ENCODE results near the gene ZNF385D. TPM values are rescaled to one million over a fixed set of nuclear protein-coding genes. Genes with fewer than 3 reads are reported as not detected.

ZNF385D gene
- total RNA-seq, 1 donor from 2014 or later = not detected

DNA sequence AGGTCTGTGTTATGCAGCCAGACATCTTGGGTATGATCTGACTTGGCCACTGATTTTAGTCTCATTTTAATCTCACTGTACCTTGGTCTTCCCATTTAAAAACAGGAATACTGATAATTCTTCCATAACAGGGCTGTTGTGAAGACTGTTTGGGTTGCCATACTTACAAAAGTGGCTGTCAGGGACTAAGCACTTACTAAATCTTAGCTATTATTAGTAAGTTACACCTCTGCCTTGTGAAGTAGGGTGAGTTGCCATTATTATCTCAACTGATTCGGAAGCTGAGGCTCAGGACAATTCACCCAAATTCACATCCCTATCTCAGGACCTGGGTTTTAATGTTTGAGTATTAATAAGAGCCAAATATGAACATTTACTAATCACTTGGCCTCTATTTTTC is 12.7 kb downstream of the ZNF385D start:
- TF ChIP-seq, protein P1, sequence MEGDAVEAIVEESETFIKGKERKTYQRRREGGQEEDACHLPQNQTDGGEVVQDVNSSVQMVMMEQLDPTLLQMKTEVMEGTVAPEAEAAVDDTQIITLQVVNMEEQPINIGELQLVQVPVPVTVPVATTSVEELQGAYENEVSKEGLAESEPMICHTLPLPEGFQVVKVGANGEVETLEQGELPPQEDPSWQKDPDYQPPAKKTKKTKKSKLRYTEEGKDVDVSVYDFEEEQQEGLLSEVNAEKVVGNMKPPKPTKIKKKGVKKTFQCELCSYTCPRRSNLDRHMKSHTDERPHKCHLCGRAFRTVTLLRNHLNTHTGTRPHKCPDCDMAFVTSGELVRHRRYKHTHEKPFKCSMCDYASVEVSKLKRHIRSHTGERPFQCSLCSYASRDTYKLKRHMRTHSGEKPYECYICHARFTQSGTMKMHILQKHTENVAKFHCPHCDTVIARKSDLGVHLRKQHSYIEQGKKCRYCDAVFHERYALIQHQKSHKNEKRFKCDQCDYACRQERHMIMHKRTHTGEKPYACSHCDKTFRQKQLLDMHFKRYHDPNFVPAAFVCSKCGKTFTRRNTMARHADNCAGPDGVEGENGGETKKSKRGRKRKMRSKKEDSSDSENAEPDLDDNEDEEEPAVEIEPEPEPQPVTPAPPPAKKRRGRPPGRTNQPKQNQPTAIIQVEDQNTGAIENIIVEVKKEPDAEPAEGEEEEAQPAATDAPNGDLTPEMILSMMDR (IDR thresholded peaks at IDR 0.05; ENCODE audit: insufficient read depth, low read length, poor library complexity, severe bottlenecking) = no peak
- no peaks in the 10 kb centered on the region for H3K27me3 ChIP-seq (ENCODE audit: control insufficient read depth, insufficient read depth, low read length)

DNA sequence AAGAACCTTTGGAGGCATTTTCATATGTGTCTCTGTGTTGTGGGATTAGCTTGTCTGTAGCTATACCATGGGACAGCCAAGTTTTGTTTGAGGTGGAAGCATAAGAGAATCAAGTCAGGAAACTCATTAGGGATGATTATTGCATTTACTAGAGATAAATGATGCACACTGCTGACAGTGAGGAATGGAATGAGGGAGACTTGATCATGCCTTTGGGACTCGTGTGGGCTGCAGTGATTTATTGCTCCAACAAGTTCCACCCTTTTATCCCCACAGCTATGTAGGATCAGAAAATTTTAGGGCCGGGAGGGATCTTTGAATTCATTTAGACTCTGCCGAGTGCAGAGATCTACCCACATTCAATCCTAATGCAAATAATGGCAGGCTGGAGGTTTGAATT is 16.3 kb downstream of the ZNF385D start:
- H3K4me3 ChIP-seq (ENCODE audit: low read depth, low read length) = no peak overlapping the region
- no peaks in the 10 kb centered on the region for H3K36me3 ChIP-seq (ENCODE audit: control insufficient read depth, insufficient read depth, low read length)
- TF ChIP-seq, protein P1 (IDR thresholded peaks at IDR 0.05; ENCODE audit: insufficient read depth, low read length, poor library complexity, severe bottlenecking) = no peak
- H3K27me3 ChIP-seq (ENCODE audit: control insufficient read depth, insufficient read depth, low read length) = no peaks in the 10 kb centered on the region
- no peak for DNase-seq (ENCODE audit: low read depth)

More for the DNA sequence above, 12.7 kb downstream of the ZNF385D start:
- Histone ChIP-seq H3K4me3 (ENCODE audit: low read depth, low read length) (no peak overlapping the region), H3K36me3 (ENCODE audit: control insufficient read depth, insufficient read depth, low read length) (no peaks in the 10 kb centered on the region)
- DNase-seq (ENCODE audit: low read depth) = no peak

DNA sequence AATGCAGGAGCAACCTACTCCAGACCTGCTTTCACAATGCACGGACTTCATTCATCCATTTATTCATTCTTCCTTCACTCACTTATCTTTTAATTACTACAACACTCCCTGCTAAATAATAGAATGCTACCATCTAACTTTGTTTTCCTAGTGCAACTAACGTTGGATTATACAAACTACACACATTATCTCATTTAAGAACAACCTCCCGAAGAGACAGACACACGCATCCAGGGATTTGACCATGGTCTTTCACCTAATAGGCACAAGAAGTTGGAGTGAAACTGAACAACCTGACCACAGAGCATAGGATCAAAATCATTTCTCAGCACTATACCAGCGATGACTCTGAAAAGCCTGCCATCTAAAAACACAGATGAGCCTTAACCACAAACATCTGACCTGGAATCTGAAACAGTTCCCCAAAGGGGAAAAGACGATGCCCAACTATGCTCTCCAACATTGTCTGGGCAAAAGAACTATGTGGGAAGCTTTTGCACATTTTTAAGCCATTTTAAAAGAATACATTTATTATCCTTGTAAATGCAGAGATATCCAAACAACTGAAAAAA is 21.0 kb downstream of the ZNF385D start:
- TF ChIP-seq, protein P1 (IDR thresholded peaks at IDR 0.05; ENCODE audit: insufficient read depth, low read length, poor library complexity, severe bottlenecking) = no peak
- DNase-seq (ENCODE audit: low read depth) = no peak

DNA sequence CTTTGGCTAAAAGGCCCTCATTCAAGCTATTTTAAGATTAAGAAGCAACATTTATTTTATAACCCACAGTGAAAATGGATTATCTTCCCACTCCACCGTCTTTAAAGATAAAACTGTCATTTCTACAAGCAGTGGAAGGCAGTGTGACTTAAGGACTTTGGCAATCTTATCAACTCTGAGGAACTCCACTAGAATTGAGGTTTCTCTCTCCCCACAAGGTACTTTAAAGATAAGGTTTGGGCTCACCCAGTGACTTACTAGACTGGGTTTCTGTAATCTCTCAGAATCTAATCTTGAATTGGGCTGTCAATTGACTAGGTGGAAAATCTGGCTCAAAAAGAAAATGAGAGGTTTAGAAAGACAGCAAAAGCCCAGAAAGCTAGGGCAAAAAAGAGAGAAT is 21.7 kb downstream of the ZNF385D start:
- Histone ChIP-seq H3K36me3 (ENCODE audit: control insufficient read depth, insufficient read depth, low read length) (no peaks in the 10 kb centered on the region), H3K27me3 (ENCODE audit: control insufficient read depth, insufficient read depth, low read length) (no peaks in the 10 kb centered on the region), H3K4me3 (ENCODE audit: low read depth, low read length) (no peak overlapping the region)
- no peak for DNase-seq (ENCODE audit: low read depth)
- TF ChIP-seq, protein P1 (IDR thresholded peaks at IDR 0.05; ENCODE audit: insufficient read depth, low read length, poor library complexity, severe bottlenecking) = no peak

More for the DNA sequence above, 21.0 kb downstream of the ZNF385D start:
- no peak overlapping the region for H3K4me3 ChIP-seq (ENCODE audit: low read depth, low read length)
- no peaks in the 10 kb centered on the region for H3K27me3 ChIP-seq (ENCODE audit: control insufficient read depth, insufficient read depth, low read length)
- H3K36me3 ChIP-seq (ENCODE audit: control insufficient read depth, insufficient read depth, low read length) = no peaks in the 10 kb centered on the region

DNA sequence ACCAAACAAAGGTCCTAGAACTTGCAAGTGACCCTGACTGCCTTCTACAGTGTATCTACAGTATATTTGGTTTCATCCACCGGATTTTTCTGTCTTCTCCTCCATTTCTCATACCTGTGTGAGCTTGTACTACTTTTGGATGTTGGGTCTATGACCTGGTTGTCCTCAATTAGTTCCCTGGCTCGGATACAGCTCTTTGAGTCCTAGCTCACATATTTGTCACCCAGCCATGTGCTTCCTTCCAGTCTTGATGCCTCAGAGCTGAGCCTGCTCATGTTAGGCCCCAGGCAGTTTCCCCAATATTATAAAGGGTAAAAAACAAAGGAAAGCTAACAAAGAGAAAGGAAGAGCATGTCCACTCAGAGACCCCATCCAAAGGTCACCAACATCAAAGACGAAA is 28.2 kb downstream of the ZNF385D start:
- TF ChIP-seq, protein P1 (IDR thresholded peaks at IDR 0.05; ENCODE audit: insufficient read depth, low read length, poor library complexity, severe bottlenecking) = no peak
- Histone ChIP-seq H3K36me3 (ENCODE audit: control insufficient read depth, insufficient read depth, low read length) (no peaks in the 10 kb centered on the region), H3K4me3 (ENCODE audit: low read depth, low read length) (no peak overlapping the region), H3K27me3 (ENCODE audit: control insufficient read depth, insufficient read depth, low read length) (no peaks in the 10 kb centered on the region)
- DNase-seq (ENCODE audit: low read depth) = no peak

DNA sequence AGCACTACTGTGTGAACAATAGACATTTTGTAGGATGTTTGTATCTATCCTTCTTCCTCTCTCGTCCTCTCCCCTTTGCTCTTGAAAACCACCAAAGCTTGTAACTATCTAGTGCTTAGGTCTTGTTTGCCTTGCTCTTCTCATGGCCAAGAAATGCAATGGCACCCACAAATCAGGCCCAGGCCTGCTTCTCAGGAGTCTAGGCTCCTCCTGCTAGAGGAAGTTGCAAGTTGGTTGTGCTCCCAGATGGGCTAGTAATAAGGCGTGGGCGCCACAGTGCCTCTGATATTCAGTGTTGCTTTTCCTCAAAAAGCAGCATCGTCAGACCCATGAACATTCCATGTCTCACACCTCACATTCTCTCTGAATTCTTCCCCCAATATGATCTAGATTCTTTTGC is 28.7 kb downstream of the ZNF385D start:
- Histone ChIP-seq H3K36me3 (ENCODE audit: control insufficient read depth, insufficient read depth, low read length) (no peaks in the 10 kb centered on the region), H3K27me3 (ENCODE audit: control insufficient read depth, insufficient read depth, low read length) (no peaks in the 10 kb centered on the region), H3K4me3 (ENCODE audit: low read depth, low read length) (no peak overlapping the region)
- TF ChIP-seq, protein P1 (IDR thresholded peaks at IDR 0.05; ENCODE audit: insufficient read depth, low read length, poor library complexity, severe bottlenecking) = no peak
- DNase-seq (ENCODE audit: low read depth) = no peak

Measured in kidney epithelial cell (primary cell).